Measurements from ENCODE around the gene HLCS. TPM values are rescaled to one million over a fixed set of nuclear protein-coding genes. Genes with fewer than 3 reads are reported as not detected.

The HLCS gene
- total RNA-seq, 1 experiment from 2014 or later: 55.9 TPM

DNA sequence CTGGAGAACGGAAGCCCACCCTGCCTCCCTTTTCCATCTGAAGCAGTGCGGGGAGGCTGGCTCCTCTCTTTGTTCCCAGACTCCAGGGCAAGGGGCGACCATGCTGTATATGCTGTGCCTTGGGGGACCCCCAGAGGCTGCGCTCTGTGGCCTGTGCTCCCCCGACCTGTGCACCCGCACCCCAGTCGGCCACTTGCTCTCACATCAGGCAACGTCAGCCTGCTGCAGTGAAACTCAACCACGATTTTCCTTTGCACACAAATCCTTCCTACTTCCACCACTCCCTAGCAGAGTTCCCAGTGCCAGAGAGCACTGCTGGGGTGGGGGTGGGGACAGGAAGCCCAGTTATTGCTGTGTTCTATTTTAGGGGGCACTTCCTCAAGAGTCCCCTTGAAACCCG is 215.1 kb downstream of the HLCS start:
- Histone ChIP-seq H3K27me3 (ENCODE audit: low read length) (no peaks in the 10 kb centered on the region), H3K9me3 (ENCODE audit: low read length) (no peaks in the 10 kb centered on the region), H4K20me1 (ENCODE audit: insufficient read depth, low read depth, low read length) (no peaks in the 10 kb centered on the region; the same call in 1 of the 2 replicates), H3K4me2 (ENCODE audit: low read depth, low read length, poor library complexity, severe bottlenecking) (no peak overlapping the region), H3K4me1 (ENCODE audit: low read length) (no peaks in the 10 kb centered on the region), H3K4me3 (ENCODE audit: low read length) (no peak overlapping the region), H2AFZ (ENCODE audit: low read length) (no peak overlapping the region), H3K9ac (ENCODE audit: low read length) (no peak overlapping the region), H3K79me2 (ENCODE audit: low read length) (no peaks in the 10 kb centered on the region), H3K9me2 (replicated peaks; ENCODE audit: insufficient read depth, low read length) (no peaks in the 10 kb centered on the region), H3K27ac (ENCODE audit: low read length) (no peak overlapping the region), H3K36me3 (ENCODE audit: insufficient read depth, low read length) (no peaks in the 10 kb centered on the region)
- no peak for DNase-seq

DNA sequence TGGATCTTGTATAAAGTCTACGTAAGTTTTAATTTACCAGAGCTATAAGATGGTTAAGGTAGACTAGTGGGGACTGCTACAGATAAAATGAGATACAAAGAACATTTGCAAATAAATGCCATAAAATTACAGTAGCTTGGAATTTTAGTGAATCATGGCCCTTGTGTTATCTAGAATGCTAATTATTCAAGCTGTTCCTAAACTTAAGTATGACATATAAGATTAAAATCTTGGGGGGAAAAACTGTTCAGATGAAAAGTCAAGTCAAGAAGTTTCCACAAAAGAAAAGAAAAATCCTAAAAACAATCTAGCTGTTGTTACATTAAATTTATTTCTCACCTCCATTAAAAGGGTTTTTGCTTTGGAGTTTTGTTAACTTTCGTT is 215.9 kb downstream of the HLCS start:
- no peak overlapping the region for H3K4me2 ChIP-seq (ENCODE audit: low read depth, low read length, poor library complexity, severe bottlenecking)
- no peaks in the 10 kb centered on the region for H3K4me1 ChIP-seq (ENCODE audit: low read length)
- H4K20me1 ChIP-seq (ENCODE audit: insufficient read depth, low read depth, low read length): no peaks in the 10 kb centered on the region; the same call in 1 of the 2 replicates

DNA sequence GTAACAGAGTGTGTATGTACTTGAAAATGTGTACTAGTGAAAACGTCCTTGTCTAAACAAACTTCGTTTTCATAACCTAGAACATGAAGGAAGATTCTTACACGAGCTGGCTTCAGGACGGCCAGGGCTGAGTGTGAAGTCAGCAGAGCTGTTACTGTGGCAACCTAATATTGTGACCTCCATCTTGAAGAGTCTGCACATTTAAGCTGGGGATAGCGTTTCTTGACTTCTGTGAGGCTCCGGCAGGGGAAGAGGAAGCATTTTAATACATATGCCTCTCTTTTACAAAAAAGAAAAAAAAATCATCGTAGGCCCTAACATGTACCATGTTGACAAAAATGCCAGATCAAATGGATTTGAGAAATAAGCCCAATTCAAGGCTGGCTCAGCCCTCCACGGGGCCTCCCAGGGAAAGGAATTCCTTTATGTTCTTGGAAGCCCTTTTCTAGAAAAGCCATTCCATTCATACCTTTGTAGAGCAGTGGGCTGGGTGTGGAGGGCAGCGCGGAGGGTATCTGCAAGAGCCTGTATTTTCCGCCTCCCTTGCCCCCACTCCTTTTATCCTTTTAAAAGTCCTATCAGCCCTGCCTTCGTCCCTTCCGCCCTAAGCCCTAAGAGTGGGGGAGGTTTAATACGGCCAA is 216.4 kb downstream of the HLCS start:
- Histone ChIP-seq H3K4me3 (ENCODE audit: low read length) (no peak overlapping the region), H4K20me1 (ENCODE audit: insufficient read depth, low read depth, low read length) (no peaks in the 10 kb centered on the region; the same call in 1 of the 2 replicates), H3K9me3 (ENCODE audit: low read length) (no peaks in the 10 kb centered on the region), H3K27ac (ENCODE audit: low read length) (no peak overlapping the region), H3K4me1 (ENCODE audit: low read length) (no peaks in the 10 kb centered on the region), H3K4me2 (ENCODE audit: low read depth, low read length, poor library complexity, severe bottlenecking) (no peak overlapping the region), H2AFZ (ENCODE audit: low read length) (no peak overlapping the region), H3K79me2 (ENCODE audit: low read length) (no peaks in the 10 kb centered on the region), H3K9ac (ENCODE audit: low read length) (no peak overlapping the region), H3K9me2 (replicated peaks; ENCODE audit: insufficient read depth, low read length) (no peaks in the 10 kb centered on the region), H3K36me3 (ENCODE audit: insufficient read depth, low read length) (no peaks in the 10 kb centered on the region), H3K27me3 (ENCODE audit: low read length) (no peaks in the 10 kb centered on the region)
- DNase-seq: no peak

More for the DNA sequence above, 215.9 kb downstream of the HLCS start:
- no peak for DNase-seq
- Histone ChIP-seq H3K27me3 (ENCODE audit: low read length) (no peaks in the 10 kb centered on the region), H3K4me3 (ENCODE audit: low read length) (no peak overlapping the region), H3K9me3 (ENCODE audit: low read length) (no peaks in the 10 kb centered on the region), H3K9ac (ENCODE audit: low read length) (no peak overlapping the region), H3K79me2 (ENCODE audit: low read length) (no peaks in the 10 kb centered on the region), H3K36me3 (ENCODE audit: insufficient read depth, low read length) (no peaks in the 10 kb centered on the region), H3K27ac (ENCODE audit: low read length) (no peak overlapping the region), H2AFZ (ENCODE audit: low read length) (no peak overlapping the region), H3K9me2 (replicated peaks; ENCODE audit: insufficient read depth, low read length) (no peaks in the 10 kb centered on the region)

DNA sequence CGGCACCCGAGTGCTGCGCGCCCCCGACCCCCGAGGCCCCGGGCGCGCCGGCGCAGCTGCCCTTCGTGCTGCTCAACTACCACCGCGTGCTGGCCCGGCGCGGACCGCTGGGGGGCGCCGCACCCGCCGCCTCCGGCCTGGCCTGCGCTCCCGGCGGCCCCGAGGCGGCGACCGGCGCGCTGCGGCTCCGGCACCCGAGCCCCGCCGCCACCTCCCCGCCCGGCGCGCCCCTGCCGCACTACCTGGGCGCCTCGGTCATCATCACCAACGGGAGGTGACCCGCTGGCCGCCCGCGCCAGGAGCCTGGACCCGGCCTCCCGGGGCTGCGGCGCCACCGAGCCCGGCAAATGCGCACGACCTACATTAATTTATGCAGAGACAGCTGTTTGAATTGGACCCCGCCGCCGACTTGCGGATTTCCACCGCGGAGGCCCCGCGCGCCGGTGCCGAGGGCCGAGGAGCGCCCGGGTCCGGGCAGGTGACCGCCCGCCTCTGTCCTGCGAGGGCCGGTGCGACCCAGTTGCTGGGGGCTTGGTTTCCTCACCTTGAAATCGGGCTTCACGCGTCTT is 218.6 kb downstream of the HLCS start:
- DNase-seq: no peak
- no peak overlapping the region for H3K4me2 ChIP-seq (ENCODE audit: low read depth, low read length, poor library complexity, severe bottlenecking)
- H3K36me3 ChIP-seq (ENCODE audit: insufficient read depth, low read length): no peaks in the 10 kb centered on the region
- no peak overlapping the region for H3K4me3 ChIP-seq (ENCODE audit: low read length)
- H3K9me2 ChIP-seq (replicated peaks; ENCODE audit: insufficient read depth, low read length): no peaks in the 10 kb centered on the region
- no peaks in the 10 kb centered on the region for H3K27me3 ChIP-seq (ENCODE audit: low read length)
- no peak overlapping the region for H3K9ac ChIP-seq (ENCODE audit: low read length)
- H3K9me3 ChIP-seq (ENCODE audit: low read length): no peaks in the 10 kb centered on the region
- H3K4me1 ChIP-seq (ENCODE audit: low read length): no peaks in the 10 kb centered on the region
- no peaks in the 10 kb centered on the region; the same call in 1 of the 2 replicates for H4K20me1 ChIP-seq (ENCODE audit: insufficient read depth, low read depth, low read length)
- H3K79me2 ChIP-seq (ENCODE audit: low read length): no peaks in the 10 kb centered on the region
- no peak overlapping the region for H2AFZ ChIP-seq (ENCODE audit: low read length)
- H3K27ac ChIP-seq (ENCODE audit: low read length): no peak overlapping the region

DNA sequence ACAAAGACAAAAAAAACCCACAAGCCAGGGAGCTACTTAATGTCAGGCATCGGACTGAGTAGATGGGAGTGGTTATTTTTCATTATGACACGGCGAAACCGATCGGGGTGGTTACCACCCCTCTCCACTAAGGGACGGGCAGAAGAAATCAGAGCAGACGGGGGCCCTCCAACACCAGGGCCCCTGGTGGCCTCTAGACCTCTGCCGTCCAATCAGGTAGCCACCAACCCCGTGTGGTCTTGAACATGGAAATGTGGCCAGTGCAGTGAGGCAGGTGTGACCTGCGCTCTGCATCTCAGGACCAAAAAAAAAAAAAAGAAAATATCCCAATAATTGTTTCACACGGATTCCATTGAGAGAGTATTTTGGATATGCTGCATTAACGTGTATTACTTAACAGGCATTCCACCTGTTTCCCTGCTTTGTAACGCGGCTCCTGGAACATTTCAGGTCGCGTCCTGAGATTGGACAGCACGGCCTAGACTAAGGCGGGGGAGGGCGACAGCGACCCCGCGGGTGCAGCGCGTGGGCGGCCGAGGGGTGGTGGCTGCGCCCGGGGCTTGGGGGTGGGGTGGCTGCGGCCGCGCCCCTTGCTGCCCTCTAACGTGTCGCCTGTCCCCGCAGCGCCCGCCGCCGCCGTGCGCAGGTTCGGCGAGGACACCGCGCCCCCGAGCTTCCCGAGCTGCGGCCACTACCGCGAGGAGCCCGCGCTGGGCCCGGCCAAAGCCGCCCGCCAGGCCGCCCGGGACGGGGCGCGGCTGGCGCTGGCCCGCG is 219.2 kb downstream of the HLCS start:
- Histone ChIP-seq H3K4me3 (ENCODE audit: low read length) (no peak overlapping the region), H3K9ac (ENCODE audit: low read length) (no peak overlapping the region), H3K4me2 (ENCODE audit: low read depth, low read length, poor library complexity, severe bottlenecking) (no peak overlapping the region), H3K36me3 (ENCODE audit: insufficient read depth, low read length) (no peaks in the 10 kb centered on the region), H2AFZ (ENCODE audit: low read length) (no peak overlapping the region), H3K27me3 (ENCODE audit: low read length) (no peaks in the 10 kb centered on the region), H3K27ac (ENCODE audit: low read length) (no peak overlapping the region), H3K9me3 (ENCODE audit: low read length) (no peaks in the 10 kb centered on the region), H3K9me2 (replicated peaks; ENCODE audit: insufficient read depth, low read length) (no peaks in the 10 kb centered on the region), H3K79me2 (ENCODE audit: low read length) (no peaks in the 10 kb centered on the region), H4K20me1 (ENCODE audit: insufficient read depth, low read depth, low read length) (no peaks in the 10 kb centered on the region; the same call in 1 of the 2 replicates), H3K4me1 (ENCODE audit: low read length) (no peaks in the 10 kb centered on the region)
- no peak for DNase-seq

DNA sequence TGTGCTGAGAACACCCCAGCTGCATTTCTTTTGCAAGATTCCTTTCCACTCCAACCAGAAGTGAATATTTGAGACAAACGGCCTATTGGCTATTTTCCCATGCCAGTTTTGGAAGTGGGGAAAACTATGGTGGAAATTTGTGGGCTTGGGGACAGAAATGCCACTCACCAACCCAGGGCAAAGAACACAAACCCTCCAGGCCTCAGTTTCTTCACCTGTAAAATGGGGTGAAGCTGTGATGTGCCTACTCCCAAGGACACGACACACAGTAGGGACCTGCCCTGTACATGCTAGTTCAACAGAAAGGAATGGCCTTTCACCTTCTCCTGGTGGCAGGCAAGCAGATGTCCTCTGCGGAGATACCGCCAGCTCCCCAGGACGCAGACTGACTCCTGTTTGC is 221.0 kb downstream of the HLCS start:
- Histone ChIP-seq H2AFZ (ENCODE audit: low read length) (no peak overlapping the region), H3K27ac (ENCODE audit: low read length) (no peak overlapping the region), H3K4me1 (ENCODE audit: low read length) (no peaks in the 10 kb centered on the region), H3K9ac (ENCODE audit: low read length) (no peak overlapping the region), H3K27me3 (ENCODE audit: low read length) (no peaks in the 10 kb centered on the region), H4K20me1 (ENCODE audit: insufficient read depth, low read depth, low read length) (no peaks in the 10 kb centered on the region; the same call in 1 of the 2 replicates), H3K36me3 (ENCODE audit: insufficient read depth, low read length) (no peaks in the 10 kb centered on the region), H3K4me3 (ENCODE audit: low read length) (no peak overlapping the region), H3K9me2 (replicated peaks; ENCODE audit: insufficient read depth, low read length) (no peaks in the 10 kb centered on the region), H3K79me2 (ENCODE audit: low read length) (no peaks in the 10 kb centered on the region), H3K4me2 (ENCODE audit: low read depth, low read length, poor library complexity, severe bottlenecking) (no peak overlapping the region), H3K9me3 (ENCODE audit: low read length) (no peaks in the 10 kb centered on the region)
- DNase-seq: no peak

DNA sequence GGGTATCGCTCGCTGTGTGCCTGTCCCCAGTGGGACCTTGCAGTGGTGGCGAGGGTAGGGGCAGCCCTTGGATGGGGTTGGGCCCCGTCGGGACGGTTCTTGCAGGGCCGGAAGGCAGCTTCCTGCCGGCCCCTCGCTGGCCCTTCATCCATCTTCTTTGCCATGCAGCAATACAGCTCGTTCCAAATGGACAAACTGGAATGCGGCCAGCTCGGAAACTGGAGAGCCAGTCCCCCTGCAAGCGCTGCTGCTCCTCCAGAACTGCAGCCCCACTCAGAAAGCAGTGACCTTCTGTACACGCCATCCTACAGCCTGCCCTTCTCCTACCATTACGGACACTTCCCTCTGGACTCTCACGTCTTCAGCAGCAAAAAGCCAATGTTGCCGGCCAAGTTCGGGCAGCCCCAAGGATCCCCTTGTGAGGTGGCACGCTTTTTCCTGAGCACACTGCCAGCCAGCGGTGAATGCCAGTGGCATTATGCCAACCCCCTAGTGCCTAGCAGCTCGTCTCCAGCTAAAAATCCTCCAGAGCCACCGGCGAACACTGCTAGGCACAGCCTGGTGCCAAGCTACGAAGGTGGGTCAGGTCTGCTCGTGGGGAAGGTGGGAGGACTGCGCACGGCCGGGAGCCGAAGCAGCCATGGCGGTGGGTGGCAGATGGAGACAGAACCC is 221.8 kb downstream of the HLCS start:
- H3K9me2 ChIP-seq (replicated peaks; ENCODE audit: insufficient read depth, low read length): no peaks in the 10 kb centered on the region
- no peak overlapping the region for H3K4me3 ChIP-seq (ENCODE audit: low read length)
- no peak overlapping the region for H2AFZ ChIP-seq (ENCODE audit: low read length)

DNA sequence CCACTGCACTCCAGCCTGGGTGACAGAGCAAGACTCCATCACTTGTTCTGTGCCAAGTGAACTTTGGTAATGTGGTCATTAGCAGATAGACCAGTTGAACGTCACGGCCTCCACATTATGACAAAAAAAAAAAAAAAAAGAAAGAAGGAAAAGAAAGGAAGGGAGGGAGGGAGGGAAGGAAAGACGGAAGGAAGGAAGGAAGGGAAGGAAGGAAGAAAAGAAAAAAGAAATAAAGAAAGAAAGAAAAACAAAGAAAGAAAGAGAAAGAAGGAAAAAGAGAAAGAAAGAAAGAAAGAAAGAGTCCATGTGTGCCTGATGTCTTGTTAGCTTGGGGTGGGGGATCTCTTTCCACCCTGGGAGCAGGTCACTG is 222.3 kb downstream of the HLCS start:
- H3K4me2 ChIP-seq (ENCODE audit: low read depth, low read length, poor library complexity, severe bottlenecking): no peak overlapping the region
- no peaks in the 10 kb centered on the region for H3K27me3 ChIP-seq (ENCODE audit: low read length)
- no peaks in the 10 kb centered on the region for H3K9me3 ChIP-seq (ENCODE audit: low read length)
- H3K9ac ChIP-seq (ENCODE audit: low read length): no peak overlapping the region
- H3K27ac ChIP-seq (ENCODE audit: low read length): no peak overlapping the region
- no peaks in the 10 kb centered on the region; the same call in 1 of the 2 replicates for H4K20me1 ChIP-seq (ENCODE audit: insufficient read depth, low read depth, low read length)
- no peak for DNase-seq
- no peaks in the 10 kb centered on the region for H3K79me2 ChIP-seq (ENCODE audit: low read length)
- no peaks in the 10 kb centered on the region for H3K36me3 ChIP-seq (ENCODE audit: insufficient read depth, low read length)
- H3K4me3 ChIP-seq (ENCODE audit: low read length): no peak overlapping the region
- H3K4me1 ChIP-seq (ENCODE audit: low read length): no peaks in the 10 kb centered on the region
- H2AFZ ChIP-seq (ENCODE audit: low read length): no peak overlapping the region
- H3K9me2 ChIP-seq (replicated peaks; ENCODE audit: insufficient read depth, low read length): no peaks in the 10 kb centered on the region

More for the DNA sequence above, 221.8 kb downstream of the HLCS start:
- Histone ChIP-seq H3K36me3 (ENCODE audit: insufficient read depth, low read length) (no peaks in the 10 kb centered on the region), H3K4me1 (ENCODE audit: low read length) (no peaks in the 10 kb centered on the region), H3K9ac (ENCODE audit: low read length) (no peak overlapping the region), H3K9me3 (ENCODE audit: low read length) (no peaks in the 10 kb centered on the region), H3K27ac (ENCODE audit: low read length) (no peak overlapping the region), H3K4me2 (ENCODE audit: low read depth, low read length, poor library complexity, severe bottlenecking) (no peak overlapping the region), H3K27me3 (ENCODE audit: low read length) (no peaks in the 10 kb centered on the region), H4K20me1 (ENCODE audit: insufficient read depth, low read depth, low read length) (no peaks in the 10 kb centered on the region; the same call in 1 of the 2 replicates), H3K79me2 (ENCODE audit: low read length) (no peaks in the 10 kb centered on the region)
- no peak for DNase-seq
